ENCODE results near the gene IL22RA1.

DNA sequence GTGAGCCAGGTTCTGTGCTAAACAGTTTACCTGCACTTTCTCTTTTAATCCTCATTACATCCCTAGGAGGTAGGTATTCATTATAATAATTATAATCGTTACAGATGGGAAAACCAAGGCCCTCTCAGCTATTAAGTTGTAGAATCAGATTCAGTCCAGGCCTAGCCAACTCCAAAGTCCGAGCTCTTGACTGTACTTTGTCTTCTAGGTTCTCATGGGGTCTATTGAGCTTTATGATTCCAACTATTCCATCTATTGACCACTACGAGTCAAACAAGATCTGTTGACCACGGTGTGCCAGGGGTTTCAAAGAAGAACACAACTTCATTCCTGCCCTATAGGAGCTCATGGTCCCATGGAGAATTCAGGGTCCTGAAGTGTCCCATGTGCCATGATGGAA, 42.1 kb upstream of the IL22RA1 start:
- TF ChIP-seq, protein P1, sequence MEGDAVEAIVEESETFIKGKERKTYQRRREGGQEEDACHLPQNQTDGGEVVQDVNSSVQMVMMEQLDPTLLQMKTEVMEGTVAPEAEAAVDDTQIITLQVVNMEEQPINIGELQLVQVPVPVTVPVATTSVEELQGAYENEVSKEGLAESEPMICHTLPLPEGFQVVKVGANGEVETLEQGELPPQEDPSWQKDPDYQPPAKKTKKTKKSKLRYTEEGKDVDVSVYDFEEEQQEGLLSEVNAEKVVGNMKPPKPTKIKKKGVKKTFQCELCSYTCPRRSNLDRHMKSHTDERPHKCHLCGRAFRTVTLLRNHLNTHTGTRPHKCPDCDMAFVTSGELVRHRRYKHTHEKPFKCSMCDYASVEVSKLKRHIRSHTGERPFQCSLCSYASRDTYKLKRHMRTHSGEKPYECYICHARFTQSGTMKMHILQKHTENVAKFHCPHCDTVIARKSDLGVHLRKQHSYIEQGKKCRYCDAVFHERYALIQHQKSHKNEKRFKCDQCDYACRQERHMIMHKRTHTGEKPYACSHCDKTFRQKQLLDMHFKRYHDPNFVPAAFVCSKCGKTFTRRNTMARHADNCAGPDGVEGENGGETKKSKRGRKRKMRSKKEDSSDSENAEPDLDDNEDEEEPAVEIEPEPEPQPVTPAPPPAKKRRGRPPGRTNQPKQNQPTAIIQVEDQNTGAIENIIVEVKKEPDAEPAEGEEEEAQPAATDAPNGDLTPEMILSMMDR (conservative IDR thresholded peaks at IDR 0.05 in 1 of 2, IDR thresholded peaks at IDR 0.05 in 1 of 2; ENCODE audit: low read depth in 1 of 2, low read length in 2 of 2), result no peak
- no peak for TF ChIP-seq EZH2 (IDR thresholded peaks at IDR 0.05; ENCODE audit: low read length, missing control alignments)

All from fibroblast of lung (primary cell).